Activated naive CD4-positive, alpha-beta T cell treated with Interleukin-2 at 50 U/mL for 16 hours (primary cell): Measurements from ENCODE around the gene TMEM185A.
"Not testable (repeated sequence)": the region's sequence is repeated elsewhere in the genome, so short reads cannot be mapped to it uniquely, and the experiment has no call there.

Experiments
- DNase-seq: peaks from one replicate; pipeline ENCODE4 v3.0.0-alpha.2; 2020

The TMEM185A gene

DNA sequence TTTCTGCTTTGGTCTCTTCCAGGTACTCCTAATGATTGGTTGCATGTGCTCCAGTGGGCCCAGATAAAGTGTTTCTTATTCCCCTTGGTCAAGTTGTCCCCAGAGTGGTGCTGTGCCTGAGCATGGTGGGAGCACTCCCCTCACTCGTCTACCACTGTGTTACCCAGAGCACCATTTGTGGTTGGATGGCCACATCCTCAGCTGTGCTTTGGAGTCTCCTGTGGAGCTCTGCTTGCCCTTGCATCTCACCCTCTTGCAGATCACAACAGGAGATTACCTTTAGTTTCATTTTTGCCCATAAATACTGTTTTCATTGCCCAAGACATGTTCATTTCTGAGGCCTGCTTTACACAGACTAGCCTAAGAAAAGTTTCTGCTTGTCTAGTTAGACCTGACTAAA is 81.1 kb downstream of the TMEM185A start:
- not testable (repeated sequence) for DNase-seq

GRCh38 chrX:149549701-149550100 is 81.9 kb downstream of the TMEM185A start, which contains the start of gene HSFX3:
TSS of gene HSFX3 (minus strand) at chrX:149549924. CDS start at chrX:149549852, 72 bp downstream.
- not testable (repeated sequence) for DNase-seq

- not testable (repeated sequence) for DNase-seq
Measured at GRCh38 chrX:149547782-149548181, 83.8 kb downstream of the TMEM185A start.

DNA sequence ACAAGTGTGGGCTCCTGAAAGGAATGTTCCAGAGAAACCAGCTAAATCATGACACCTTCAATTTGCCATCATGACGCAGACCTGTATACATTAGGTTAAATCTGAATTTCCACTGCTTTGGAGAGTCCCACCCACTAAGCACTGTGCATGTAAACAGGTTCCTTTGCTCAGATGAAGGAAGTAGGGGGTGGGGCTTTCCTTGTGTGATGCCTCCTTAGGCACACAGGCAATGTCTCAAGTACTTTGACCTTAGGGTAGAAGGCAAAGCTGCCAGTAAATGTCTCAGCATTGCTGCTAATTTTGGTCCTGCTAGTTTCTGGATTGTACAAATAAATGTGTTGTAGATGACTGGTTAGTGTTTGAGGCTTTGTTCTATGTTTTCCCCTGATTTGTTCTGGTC is 84.6 kb downstream of the TMEM185A start:
- DNase-seq: not testable (repeated sequence)
